GM18909 (cell line): ENCODE results near the gene CEBPG.

Experiments
- ATAC-seq: cut with Tn5 transposase; IDR thresholded peaks from one replicate; pipeline ENCODE4 v1.9.1; 2021; ENCODE audit warnings: mild to moderate bottlenecking; ENCODE audit not compliant: unreplicated experiment, poor library complexity

The CEBPG gene

GRCh38 chr19:33373453-33374235, at the start of gene CEBPG:
TSS of gene CEBPG (plus strand) at chr19:33373709. CDS start at chr19:33379240, 5,531 bp downstream.
- peak; percentile 92 for ATAC-seq

- ATAC-seq = no peak
Measured at GRCh38 chr19:33324628-33325027, 48.9 kb upstream of the CEBPG start.

GRCh38 chr19:33325920-33326319, 47.6 kb upstream of the CEBPG start:
- ATAC-seq = no peak

- no peak for ATAC-seq
Measured at GRCh38 chr19:33329060-33329459, 44.4 kb upstream of the CEBPG start.

GRCh38 chr19:33329736-33330135, 43.8 kb upstream of the CEBPG start:
- ATAC-seq = no peak

GRCh38 chr19:33332248-33332647, 41.3 kb upstream of the CEBPG start:
- no peak for ATAC-seq

GRCh38 chr19:33333151-33333550, 40.4 kb upstream of the CEBPG start:
- no peak for ATAC-seq

GRCh38 chr19:33333642-33334041, 39.9 kb upstream of the CEBPG start:
- no peak for ATAC-seq

GRCh38 chr19:33334271-33334670, 39.2 kb upstream of the CEBPG start:
- no peak for ATAC-seq

GRCh38 chr19:33335446-33335845, 38.1 kb upstream of the CEBPG start:
- no peak for ATAC-seq

GRCh38 chr19:33339016-33339984, 34.2 kb upstream of the CEBPG start:
- no peak for ATAC-seq

GRCh38 chr19:33340991-33341390, 32.5 kb upstream of the CEBPG start:
- ATAC-seq = no peak

- no peak for ATAC-seq
Measured at GRCh38 chr19:33343301-33343700, 30.2 kb upstream of the CEBPG start.

GRCh38 chr19:33343859-33344572, 29.5 kb upstream of the CEBPG start:
- ATAC-seq = no peak

- no peak for ATAC-seq
Measured at GRCh38 chr19:33344573-33344925, 29.0 kb upstream of the CEBPG start.

- no peak for ATAC-seq
Measured at GRCh38 chr19:33345163-33345562, 28.3 kb upstream of the CEBPG start.

GRCh38 chr19:33346665-33347064, 26.8 kb upstream of the CEBPG start:
- ATAC-seq = no peak

- ATAC-seq = no peak
Measured at GRCh38 chr19:33347300-33347699, 26.2 kb upstream of the CEBPG start.

- no peak for ATAC-seq
Measured at GRCh38 chr19:33348301-33349010, 25.1 kb upstream of the CEBPG start.
